ENCODE measurements around the gene HAPLN3. TPM values are rescaled to one million over a fixed set of nuclear protein-coding genes. Genes with fewer than 3 reads are reported as not detected.

The HAPLN3 gene
- total RNA-seq, 2 experiments from 2014 or later, result 66.9 to 67.5 TPM

GRCh38 chr15:88866295-88866881, 29.0 kb downstream of the HAPLN3 start:
- CTCF ChIA-PET, result no interaction called here

GRCh38 chr15:88865498-88866099, 29.7 kb downstream of the HAPLN3 start:
- ChIA-PET CTCF (no interaction called here), POLR2A (no interaction called here)
- H3K9me3 Mint-ChIP-seq, result no peaks in the 10 kb centered on the region
- no peaks in the 10 kb centered on the region for H3K36me3 Mint-ChIP-seq (ENCODE audit: low read depth)
- H3K4me3 Mint-ChIP-seq, result no peak overlapping the region
- no peaks in the 10 kb centered on the region for H3K27me3 Mint-ChIP-seq
- no peak for DNase-seq
- no peak overlapping the region for H3K27ac Mint-ChIP-seq
- no peaks in the 10 kb centered on the region for H3K4me1 Mint-ChIP-seq

More at GRCh38 chr15:88866295-88866881, 29.0 kb downstream of the HAPLN3 start:
- Mint-ChIP-seq H3K27ac (no peak overlapping the region), H3K9me3 (no peaks in the 10 kb centered on the region), H3K36me3 (ENCODE audit: low read depth) (no peaks in the 10 kb centered on the region), H3K4me1 (no peaks in the 10 kb centered on the region), H3K27me3 (no peaks in the 10 kb centered on the region), H3K4me3 (no peak overlapping the region)
- no peak for DNase-seq
- POLR2A ChIA-PET, result no interaction called here

GRCh38 chr15:88864861-88865497, 30.4 kb downstream of the HAPLN3 start:
- no peak for DNase-seq
- ChIA-PET POLR2A (no interaction called here), CTCF (no interaction called here)
- H3K27me3 Mint-ChIP-seq, result no peaks in the 10 kb centered on the region
- H3K9me3 Mint-ChIP-seq, result no peaks in the 10 kb centered on the region
- no peaks in the 10 kb centered on the region for H3K4me1 Mint-ChIP-seq
- no peak overlapping the region for H3K4me3 Mint-ChIP-seq
- no peak overlapping the region for H3K27ac Mint-ChIP-seq
- no peaks in the 10 kb centered on the region for H3K36me3 Mint-ChIP-seq (ENCODE audit: low read depth)

GRCh38 chr15:88863412-88863811, 31.9 kb downstream of the HAPLN3 start:
- Mint-ChIP-seq H3K4me1 (no peaks in the 10 kb centered on the region), H3K4me3 (no peak overlapping the region), H3K27me3 (no peaks in the 10 kb centered on the region), H3K9me3 (no peaks in the 10 kb centered on the region), H3K36me3 (ENCODE audit: low read depth) (no peaks in the 10 kb centered on the region), H3K27ac (no peak overlapping the region)
- no peak for DNase-seq
- ChIA-PET CTCF (interaction anchor here (0.7 to 1.7 kb wide), 2 partner anchors 16 to 30 kb away, joined by 3 read pairs; no protein-coding TSS in a partner anchor), POLR2A (no interaction called here)

GRCh38 chr15:88860212-88860611, 35.1 kb downstream of the HAPLN3 start:
- ChIA-PET CTCF (no interaction called here), POLR2A (no interaction called here)
- no peak for DNase-seq
- no peaks in the 10 kb centered on the region for H3K27me3 Mint-ChIP-seq
- no peaks in the 10 kb centered on the region for H3K36me3 Mint-ChIP-seq (ENCODE audit: low read depth)
- no peaks in the 10 kb centered on the region for H3K9me3 Mint-ChIP-seq
- no peaks in the 10 kb centered on the region for H3K4me1 Mint-ChIP-seq
- H3K4me3 Mint-ChIP-seq, result no peak overlapping the region
- H3K27ac Mint-ChIP-seq, result no peak overlapping the region

- H3K27ac Mint-ChIP-seq, result no peak overlapping the region
- peaks cover 3% of the 10 kb centered on the region for H3K36me3 Mint-ChIP-seq (ENCODE audit: low read depth)
- H3K4me3 Mint-ChIP-seq, result no peak overlapping the region
- H3K4me1 Mint-ChIP-seq, result no peaks in the 10 kb centered on the region
- H3K27me3 Mint-ChIP-seq, result no peaks in the 10 kb centered on the region
- CTCF ChIA-PET, result no interaction called here
- H3K9me3 Mint-ChIP-seq, result peaks cover 5% of the 10 kb centered on the region
- no peak for DNase-seq
- POLR2A ChIA-PET, result no interaction called here
Observed at GRCh38 chr15:88859550-88859949, 35.8 kb downstream of the HAPLN3 start.

- Mint-ChIP-seq H3K4me3 (no peak overlapping the region), H3K9me3 (peaks cover 8% of the 10 kb centered on the region), H3K27me3 (no peaks in the 10 kb centered on the region), H3K27ac (no peak overlapping the region), H3K36me3 (ENCODE audit: low read depth) (peaks cover 4% of the 10 kb centered on the region), H3K4me1 (no peaks in the 10 kb centered on the region)
- POLR2A ChIA-PET, result no interaction called here
- DNase-seq, result no peak
- CTCF ChIA-PET, result no interaction called here
Observed at GRCh38 chr15:88858934-88859333, 36.4 kb downstream of the HAPLN3 start.

- Mint-ChIP-seq H3K9me3 (peaks cover 10% of the 10 kb centered on the region), H3K36me3 (ENCODE audit: low read depth) (peaks cover 4% of the 10 kb centered on the region), H3K4me3 (no peak overlapping the region), H3K4me1 (no peaks in the 10 kb centered on the region), H3K27ac (no peak overlapping the region), H3K27me3 (no peaks in the 10 kb centered on the region)
- POLR2A ChIA-PET, result no interaction called here
- DNase-seq, result no peak
- CTCF ChIA-PET, result no interaction called here
Observed at GRCh38 chr15:88852476-88852875, 42.9 kb downstream of the HAPLN3 start.

GRCh38 chr15:88849376-88850072, 45.8 kb downstream of the HAPLN3 start:
- CTCF ChIA-PET, result no interaction called here
- H3K9me3 Mint-ChIP-seq, result peaks cover 5% of the 10 kb centered on the region
- H3K4me3 Mint-ChIP-seq, result no peak overlapping the region
- H3K27me3 Mint-ChIP-seq, result no peaks in the 10 kb centered on the region
- POLR2A ChIA-PET, result no interaction called here
- peaks cover 1% of the 10 kb centered on the region for H3K36me3 Mint-ChIP-seq (ENCODE audit: low read depth)
- DNase-seq, result no peak
- peaks cover 3% of the 10 kb centered on the region for H3K4me1 Mint-ChIP-seq
- no peak overlapping the region for H3K27ac Mint-ChIP-seq

- H3K27me3 Mint-ChIP-seq, result no peaks in the 10 kb centered on the region
- H3K4me3 Mint-ChIP-seq, result no peak overlapping the region
- H3K9me3 Mint-ChIP-seq, result no peaks in the 10 kb centered on the region
- ChIA-PET POLR2A (no interaction called here), CTCF (no interaction called here)
- H3K27ac Mint-ChIP-seq, result no peak overlapping the region
- peaks cover 5% of the 10 kb centered on the region for H3K4me1 Mint-ChIP-seq
- DNase-seq, result no peak
- H3K36me3 Mint-ChIP-seq (ENCODE audit: low read depth), result no peaks in the 10 kb centered on the region
Observed at GRCh38 chr15:88848203-88848602, 47.1 kb downstream of the HAPLN3 start.

GRCh38 chr15:88847144-88847543, 48.2 kb downstream of the HAPLN3 start:
- H3K4me3 Mint-ChIP-seq, result no peak overlapping the region
- H3K4me1 Mint-ChIP-seq, result peaks cover 5% of the 10 kb centered on the region
- H3K9me3 Mint-ChIP-seq, result no peaks in the 10 kb centered on the region
- no peaks in the 10 kb centered on the region for H3K36me3 Mint-ChIP-seq (ENCODE audit: low read depth)
- no peak overlapping the region for H3K27ac Mint-ChIP-seq
- ChIA-PET POLR2A (no interaction called here), CTCF (no interaction called here)
- DNase-seq, result no peak
- H3K27me3 Mint-ChIP-seq, result no peaks in the 10 kb centered on the region

GRCh38 chr15:88845616-88846015, 49.7 kb downstream of the HAPLN3 start:
- Mint-ChIP-seq H3K4me3 (no peak overlapping the region), H3K27ac (no peak overlapping the region), H3K36me3 (ENCODE audit: low read depth) (no peaks in the 10 kb centered on the region), H3K9me3 (no peaks in the 10 kb centered on the region), H3K27me3 (no peaks in the 10 kb centered on the region), H3K4me1 (peaks cover 5% of the 10 kb centered on the region)
- no peak for DNase-seq
- POLR2A ChIA-PET, result no interaction called here
- CTCF ChIA-PET, result no interaction called here

- H3K4me3 Mint-ChIP-seq, result no peak overlapping the region
- DNase-seq, result no peak
- ChIA-PET CTCF (no interaction called here), POLR2A (no interaction called here)
- H3K27ac Mint-ChIP-seq, result no peak overlapping the region
- no peaks in the 10 kb centered on the region for H3K36me3 Mint-ChIP-seq (ENCODE audit: low read depth)
- no peaks in the 10 kb centered on the region for H3K27me3 Mint-ChIP-seq
- no peaks in the 10 kb centered on the region for H3K9me3 Mint-ChIP-seq
- peaks cover 5% of the 10 kb centered on the region for H3K4me1 Mint-ChIP-seq
Observed at GRCh38 chr15:88844749-88845386, 50.5 kb downstream of the HAPLN3 start.

All from activated CD4-positive, alpha-beta memory T cell treated with anti-CD3 and anti-CD28 coated beads, Interleukin-2, amount 10 ng/mL, durations not matched to agents 7 days and 5 days (primary cell).